GM12864 (cell line): Measurements from ENCODE around the gene AK8.

ENCODE experiments used
- DNase-seq: peaks from one replicate; pipeline ENCODE4 v3.0.0-alpha.2; 2011; ENCODE audit warnings: low read depth
- H3K4me3 ChIP-seq: 2 replicates; pipeline ENCODE4 v1.5.1; 2011; ENCODE audit warnings: mild to moderate bottlenecking, low read depth, low read length, control low read depth
- TF ChIP-seq, protein P1 (sequence below): IDR thresholded peaks from 2 replicates; pipeline ENCODE4 v1.5.1; 2011; ENCODE audit warnings: low read depth, mild to moderate bottlenecking, moderate library complexity, low read length, control low read depth, inconsistent platforms; ENCODE audit errors: missing control alignments

The AK8 gene

DNA sequence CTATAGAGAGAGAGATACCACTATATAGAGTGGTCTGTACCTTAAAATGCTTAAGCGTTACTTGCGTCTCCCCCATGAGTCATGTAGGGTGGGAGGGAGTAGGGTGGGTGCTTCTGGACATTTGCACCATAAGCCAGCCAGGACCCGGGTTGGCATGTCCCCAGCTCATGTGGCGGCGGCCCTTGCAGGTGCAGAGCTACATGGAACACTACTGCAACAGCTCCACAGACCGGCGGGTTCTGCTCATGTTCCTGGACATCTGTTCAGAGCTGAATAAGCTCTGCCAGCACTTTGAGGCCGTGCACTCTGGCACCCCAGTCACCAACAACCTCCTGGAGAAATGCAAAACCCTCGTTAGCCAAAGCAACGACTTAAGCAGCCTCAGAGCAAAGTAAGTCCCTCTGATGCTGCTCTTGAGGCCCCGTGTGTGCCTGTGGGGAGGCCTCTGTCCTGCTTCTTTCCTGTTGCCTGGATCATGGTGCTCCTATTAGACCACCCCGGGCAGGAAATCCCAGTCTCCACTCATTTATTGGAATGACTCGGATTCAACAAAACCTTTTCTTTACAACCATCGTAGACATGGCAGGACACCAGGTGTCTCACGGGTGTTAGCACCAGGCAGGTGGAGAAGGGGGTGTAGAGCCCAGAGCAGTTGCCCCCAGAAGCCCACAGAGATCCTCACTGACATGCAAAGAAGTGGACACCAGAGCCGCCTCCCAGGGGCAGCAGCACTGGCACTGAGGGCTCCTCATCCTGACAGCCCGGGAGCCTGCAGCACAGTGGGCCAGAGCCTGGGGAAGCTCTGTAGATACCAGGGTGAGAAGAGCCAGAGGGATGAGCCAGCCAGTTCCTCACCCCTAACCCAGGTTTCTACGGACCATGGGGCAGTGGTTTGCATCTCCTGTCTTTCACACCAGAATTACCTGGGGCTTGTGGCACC, 9.4 kb upstream of the AK8 start:
- TF ChIP-seq, protein P1, sequence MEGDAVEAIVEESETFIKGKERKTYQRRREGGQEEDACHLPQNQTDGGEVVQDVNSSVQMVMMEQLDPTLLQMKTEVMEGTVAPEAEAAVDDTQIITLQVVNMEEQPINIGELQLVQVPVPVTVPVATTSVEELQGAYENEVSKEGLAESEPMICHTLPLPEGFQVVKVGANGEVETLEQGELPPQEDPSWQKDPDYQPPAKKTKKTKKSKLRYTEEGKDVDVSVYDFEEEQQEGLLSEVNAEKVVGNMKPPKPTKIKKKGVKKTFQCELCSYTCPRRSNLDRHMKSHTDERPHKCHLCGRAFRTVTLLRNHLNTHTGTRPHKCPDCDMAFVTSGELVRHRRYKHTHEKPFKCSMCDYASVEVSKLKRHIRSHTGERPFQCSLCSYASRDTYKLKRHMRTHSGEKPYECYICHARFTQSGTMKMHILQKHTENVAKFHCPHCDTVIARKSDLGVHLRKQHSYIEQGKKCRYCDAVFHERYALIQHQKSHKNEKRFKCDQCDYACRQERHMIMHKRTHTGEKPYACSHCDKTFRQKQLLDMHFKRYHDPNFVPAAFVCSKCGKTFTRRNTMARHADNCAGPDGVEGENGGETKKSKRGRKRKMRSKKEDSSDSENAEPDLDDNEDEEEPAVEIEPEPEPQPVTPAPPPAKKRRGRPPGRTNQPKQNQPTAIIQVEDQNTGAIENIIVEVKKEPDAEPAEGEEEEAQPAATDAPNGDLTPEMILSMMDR = no peak
- DNase-seq = no peak
- no peak overlapping the region for H3K4me3 ChIP-seq

DNA sequence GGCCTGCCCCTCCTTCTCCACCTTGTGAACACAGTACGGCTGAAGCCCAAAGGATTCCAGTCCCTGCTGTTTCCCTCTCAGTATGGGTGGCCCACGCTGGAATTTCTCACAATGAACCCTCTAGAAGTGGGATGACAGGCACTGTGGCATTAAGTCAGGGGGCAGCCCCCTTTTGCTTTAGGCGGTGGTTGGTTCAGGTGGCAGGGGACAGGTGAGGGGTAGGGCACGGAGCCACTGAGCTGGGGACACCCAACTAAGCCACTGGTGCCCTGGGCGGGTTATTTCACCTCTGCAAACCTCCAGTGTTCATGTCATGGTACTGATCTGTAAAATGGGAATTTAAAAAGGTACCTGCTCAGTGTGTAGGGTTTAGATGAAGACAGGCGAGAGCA, 8.2 kb upstream of the AK8 start:
- H3K4me3 ChIP-seq = no peak overlapping the region
- TF ChIP-seq, protein P1 = no peak

DNA sequence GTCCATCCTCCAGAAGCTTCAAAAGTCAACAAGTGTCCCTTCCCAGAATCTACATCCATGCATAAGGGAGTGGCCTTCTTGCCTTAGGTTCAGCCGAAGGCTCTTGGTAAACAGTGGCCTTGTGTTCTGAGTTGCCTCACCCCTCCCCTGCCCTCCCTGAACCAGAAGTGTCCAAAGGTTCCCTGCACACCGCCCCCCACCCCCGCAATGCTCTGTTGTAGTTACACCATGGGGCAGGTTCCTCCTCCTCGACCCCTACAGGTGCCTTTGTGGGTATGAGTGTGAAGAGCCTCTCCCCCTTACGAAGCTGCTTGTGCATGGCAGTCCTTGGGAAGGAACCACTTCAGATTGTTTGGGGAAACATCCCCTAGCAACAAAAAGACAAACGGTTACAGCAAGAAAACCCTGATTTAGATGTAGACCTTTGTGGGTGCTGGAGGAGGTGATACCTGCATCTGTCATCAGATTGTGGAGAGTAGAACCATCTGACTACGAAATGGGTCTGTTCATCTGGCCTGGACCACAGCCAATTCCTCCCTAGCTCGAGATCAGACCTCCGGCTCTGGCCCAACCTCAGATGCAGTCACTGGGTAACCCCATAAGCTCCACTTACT, 7.7 kb upstream of the AK8 start:
- DNase-seq = no peak
- TF ChIP-seq, protein P1 = no peak
- H3K4me3 ChIP-seq = no peak overlapping the region

More for the DNA sequence above, 8.2 kb upstream of the AK8 start:
- DNase-seq = no peak

DNA sequence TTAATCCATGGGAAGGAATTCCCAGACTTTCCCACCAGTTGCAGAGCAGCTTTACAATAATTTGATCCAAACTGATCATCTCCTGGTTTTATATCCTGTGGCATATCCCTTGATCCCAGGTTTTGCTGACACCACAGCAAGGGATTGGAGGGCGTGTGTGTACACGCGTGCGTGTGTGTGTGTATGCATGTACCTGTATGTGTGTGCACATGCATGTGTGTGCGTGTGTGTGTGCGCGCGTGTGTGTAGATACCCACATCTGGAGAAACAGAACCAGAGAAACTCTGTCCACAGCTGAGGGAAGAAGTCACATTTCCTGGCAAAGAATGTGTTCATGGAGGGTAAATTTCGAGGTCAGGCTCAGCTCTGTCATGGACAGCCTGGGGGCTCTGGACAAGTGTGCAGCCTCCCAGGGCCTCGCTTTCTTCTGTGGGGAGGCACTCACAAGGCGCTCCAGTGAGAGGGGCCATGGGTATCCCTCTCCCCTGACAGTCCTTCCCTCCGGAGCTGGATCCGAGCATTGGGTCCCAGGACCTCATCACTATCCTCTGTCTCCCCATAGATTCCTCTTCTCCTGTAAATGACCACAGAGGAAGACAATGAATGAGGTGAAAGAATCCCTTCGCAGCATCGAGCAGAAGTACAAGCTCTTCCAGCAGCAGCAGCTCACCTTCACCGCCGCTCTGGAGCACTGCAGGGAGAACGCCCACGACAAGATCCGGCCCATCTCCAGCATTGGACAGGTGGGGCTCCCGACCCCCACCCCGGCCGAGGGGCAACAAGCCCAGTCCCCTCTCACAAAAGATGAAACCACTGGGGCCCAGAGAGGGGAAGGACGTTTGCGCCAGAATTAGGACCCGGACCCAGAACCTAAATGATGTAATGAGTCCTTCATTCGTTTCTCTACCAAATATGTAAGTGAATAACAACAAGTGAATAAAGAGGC, 5.5 kb upstream of the AK8 start:
- TF ChIP-seq, protein P1 = no peak
- no peak for DNase-seq
- no peak overlapping the region for H3K4me3 ChIP-seq

DNA sequence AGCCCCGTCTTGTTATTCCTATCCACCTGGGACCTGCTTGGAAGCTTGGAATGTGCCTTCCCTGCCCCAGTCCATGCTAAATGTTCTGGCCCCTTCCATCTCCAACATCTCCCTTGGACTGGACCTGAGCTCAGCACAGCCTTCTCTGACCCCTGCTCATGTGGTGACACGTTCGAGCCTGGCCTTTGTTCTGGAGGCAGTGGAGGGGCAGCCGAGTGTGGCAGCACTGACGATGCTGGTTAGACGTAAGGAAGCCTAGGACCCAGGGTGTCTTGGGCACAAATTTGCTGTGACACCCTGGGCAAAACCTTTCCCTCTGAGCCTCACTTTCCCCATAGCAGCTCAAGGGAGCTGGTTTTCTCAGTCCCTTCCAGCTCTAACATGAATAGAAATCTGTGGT, 4.5 kb upstream of the AK8 start:
- H3K4me3 ChIP-seq = no peak overlapping the region
- TF ChIP-seq, protein P1 = no peak
- no peak for DNase-seq

- TF ChIP-seq, protein P1 = no peak
- H3K4me3 ChIP-seq = no peak overlapping the region
- no peak for DNase-seq
Measured at GRCh38 chr9:132881826-132882225, 3.7 kb upstream of the AK8 start.
